ENCODE measurements around the gene CMTM1. TPM values are rescaled to one million over a fixed set of nuclear protein-coding genes. Genes with fewer than 3 reads are reported as not detected.

CMTM1 gene
- total RNA-seq, 2 experiments from 2014 or later, result 6.4 to 11.8 TPM

DNA sequence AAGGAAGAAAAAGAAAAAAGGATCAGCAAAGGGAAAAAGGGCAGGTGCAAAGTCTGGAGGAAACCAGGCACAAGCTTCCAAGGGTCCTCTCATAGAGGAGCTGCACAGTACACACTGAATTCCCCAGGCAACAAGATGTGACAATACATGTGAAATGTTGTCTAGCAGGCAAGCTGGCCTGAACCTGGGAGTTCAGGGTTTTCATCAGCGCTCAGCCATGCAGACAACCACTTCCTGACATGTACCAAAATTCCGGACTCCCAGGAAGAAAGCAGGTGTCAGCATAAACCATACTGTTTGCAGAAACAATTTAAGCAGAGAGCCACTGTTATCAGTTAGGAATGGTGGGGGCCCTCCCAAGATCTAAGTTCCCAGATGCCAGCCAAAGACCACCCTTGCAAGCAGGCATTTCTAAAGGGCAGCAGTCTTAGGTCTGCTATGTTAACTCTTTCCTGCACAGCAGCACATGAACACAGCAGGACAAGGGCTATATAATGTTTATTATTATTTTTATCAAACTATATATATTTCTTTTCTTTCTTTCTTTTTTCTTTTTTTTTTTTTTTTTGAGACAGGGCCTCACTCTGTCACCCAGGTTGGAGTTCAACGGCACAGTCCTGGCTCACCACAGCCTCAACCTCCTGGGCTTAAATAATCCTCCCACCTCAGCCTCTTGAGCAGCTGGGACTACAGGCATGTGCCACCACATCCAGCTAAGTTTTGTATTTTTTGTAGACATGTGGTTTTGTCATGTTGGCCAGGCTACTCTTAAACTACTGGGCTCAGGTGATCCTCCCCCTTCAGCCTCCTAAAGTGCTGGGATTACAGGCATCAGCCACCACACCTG is 26.4 kb upstream of the CMTM1 start:
- DNase-seq, result no peak
- intact Hi-C loops (cut with DNase I, micrococcal nuclease), result no loop called here
- Mint-ChIP-seq H3K9me3 (ENCODE audit: low read depth) (no peaks in the 10 kb centered on the region), H3K27ac (peak overlapping the region; percentile 27), H3K4me1 (peaks cover 19% of the 10 kb centered on the region), H3K36me3 (ENCODE audit: low read depth) (no peaks in the 10 kb centered on the region), H3K27me3 (no peaks in the 10 kb centered on the region), H3K4me3 (no peak overlapping the region)
- POLR2A ChIA-PET, result no interaction called here
- no peak for ATAC-seq
- CTCF ChIA-PET, result interaction anchor here (0.7 kb wide), 1 partner anchor 183 kb away, joined by 3 read pairs; no protein-coding TSS in a partner anchor

DNA sequence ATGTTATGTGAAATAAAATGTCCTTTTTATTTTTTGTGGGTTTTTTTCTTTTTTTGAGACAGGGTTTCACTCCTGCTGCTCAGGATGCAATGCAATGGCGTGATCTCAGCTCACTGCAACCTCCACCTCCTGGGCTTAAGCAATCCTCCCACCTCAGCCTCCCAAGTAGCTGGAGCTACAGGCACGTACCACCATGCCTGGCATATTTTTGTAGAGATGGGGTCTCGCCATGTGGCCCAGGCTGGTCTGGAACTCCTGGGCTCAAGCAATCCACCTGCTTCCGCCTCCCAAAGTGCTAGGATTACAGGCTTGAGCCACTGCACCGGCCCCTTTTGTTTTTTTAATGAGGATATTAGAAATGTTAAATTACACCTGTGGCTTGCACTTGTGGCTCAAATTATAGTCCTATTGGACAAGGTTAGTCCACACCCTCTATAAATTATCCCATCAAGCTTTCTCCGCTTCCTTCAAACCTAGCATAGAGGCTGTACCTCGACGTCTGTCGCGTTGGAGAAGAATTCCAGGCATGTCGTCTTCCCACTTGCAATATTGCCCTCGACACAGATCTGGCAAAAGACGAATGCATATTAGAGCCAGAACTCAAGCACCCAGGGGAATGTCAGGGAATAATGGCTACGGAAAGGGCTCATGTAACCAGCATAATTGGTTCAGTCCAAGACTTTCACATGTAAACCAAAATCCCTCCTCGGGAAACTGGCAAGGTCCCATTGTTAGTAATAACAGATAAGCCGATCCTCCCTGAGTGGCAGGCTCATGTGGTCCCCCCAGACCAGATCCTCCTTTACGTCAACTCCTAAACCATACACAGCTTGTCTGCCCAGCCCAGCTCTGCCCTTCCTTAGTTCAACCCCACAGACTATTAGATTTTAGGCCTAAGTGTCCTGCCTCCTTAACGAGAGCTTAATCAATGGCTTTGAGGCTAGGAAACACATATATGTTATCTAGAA is 24.6 kb upstream of the CMTM1 start:
- CTCF ChIA-PET, result interaction anchor here (1.1 to 1.2 kb wide), 2 partner anchors 10 to 21 kb away, joined by 3 to 5 read pairs; no protein-coding TSS in a partner anchor

DNA sequence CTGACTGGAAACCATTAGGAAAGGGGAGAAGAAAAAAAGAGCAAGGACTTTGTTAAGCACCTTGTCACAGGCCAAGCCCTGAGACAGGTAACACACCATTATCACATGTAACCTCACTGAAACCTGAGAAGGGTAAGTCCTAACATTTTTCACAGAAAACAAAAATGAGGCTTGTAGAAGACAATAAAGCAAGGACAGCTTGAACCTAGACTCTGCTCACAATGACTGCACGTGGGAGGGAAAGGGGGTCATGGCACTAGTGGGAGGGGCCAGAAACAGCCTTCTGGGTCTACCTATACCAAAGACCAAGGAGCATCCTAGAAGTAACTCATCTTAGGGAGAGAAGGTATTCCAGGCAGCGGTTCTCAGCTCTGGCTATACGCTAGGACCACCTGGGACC is 23.8 kb upstream of the CMTM1 start:
- no peak for DNase-seq
- H3K27ac Mint-ChIP-seq, result no peak overlapping the region

More for the DNA sequence above, 24.6 kb upstream of the CMTM1 start:
- no peaks in the 10 kb centered on the region for H3K9me3 Mint-ChIP-seq (ENCODE audit: low read depth)
- H3K27me3 Mint-ChIP-seq, result no peaks in the 10 kb centered on the region
- peaks cover 21% of the 10 kb centered on the region for H3K4me1 Mint-ChIP-seq
- no peak overlapping the region for H3K4me3 Mint-ChIP-seq
- DNase-seq (no peak), ATAC-seq (no peak)
- intact Hi-C loops (cut with DNase I, micrococcal nuclease), result no loop called here
- H3K27ac Mint-ChIP-seq, result no peak overlapping the region
- H3K36me3 Mint-ChIP-seq (ENCODE audit: low read depth), result no peaks in the 10 kb centered on the region
- POLR2A ChIA-PET, result no interaction called here

DNA sequence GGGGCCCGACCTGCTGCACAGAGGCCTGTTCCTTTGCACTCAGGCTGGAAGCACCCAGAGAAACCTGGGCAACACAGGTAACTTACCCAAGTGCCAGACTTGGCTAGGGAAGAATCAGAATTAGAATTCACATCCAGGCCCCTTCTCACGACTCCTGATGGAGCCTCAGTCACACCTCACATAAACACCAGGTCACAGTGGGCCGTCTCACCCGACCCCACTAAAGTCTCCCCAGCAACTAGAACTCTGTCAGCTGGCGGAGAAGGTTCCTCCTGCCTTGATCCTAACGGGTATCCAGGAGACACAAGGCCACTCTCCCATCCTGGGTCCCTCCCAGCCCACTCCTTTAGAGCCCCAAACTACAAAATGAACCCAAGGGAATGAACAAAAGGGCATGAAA is 22.7 kb upstream of the CMTM1 start:
- Mint-ChIP-seq H3K27ac (no peak overlapping the region), H3K4me3 (no peak overlapping the region), H3K36me3 (ENCODE audit: low read depth) (no peaks in the 10 kb centered on the region), H3K27me3 (no peaks in the 10 kb centered on the region), H3K9me3 (ENCODE audit: low read depth) (no peaks in the 10 kb centered on the region), H3K4me1 (peaks cover 32% of the 10 kb centered on the region)
- ATAC-seq (no peak), DNase-seq (no peak)
- intact Hi-C loops (cut with DNase I, micrococcal nuclease), result no loop called here
- CTCF ChIA-PET, result interaction anchor here (0.6 to 1.6 kb wide), 6 partner anchors 10 to 414 kb away, joined by 3 to 5 read pairs (median 4); no protein-coding TSS in a partner anchor
- POLR2A ChIA-PET, result no interaction called here

More for the DNA sequence above, 23.8 kb upstream of the CMTM1 start:
- Mint-ChIP-seq H3K36me3 (ENCODE audit: low read depth) (no peaks in the 10 kb centered on the region), H3K4me3 (no peak overlapping the region), H3K9me3 (ENCODE audit: low read depth) (no peaks in the 10 kb centered on the region), H3K27me3 (no peaks in the 10 kb centered on the region), H3K4me1 (peaks cover 21% of the 10 kb centered on the region)
- ChIA-PET CTCF (interaction anchor here (0.6 to 1.2 kb wide), 2 partner anchors 17 to 21 kb away, joined by 3 to 5 read pairs; no protein-coding TSS in a partner anchor), POLR2A (no interaction called here)
- intact Hi-C loops (cut with DNase I, micrococcal nuclease), result no loop called here
- ATAC-seq, result no peak

DNA sequence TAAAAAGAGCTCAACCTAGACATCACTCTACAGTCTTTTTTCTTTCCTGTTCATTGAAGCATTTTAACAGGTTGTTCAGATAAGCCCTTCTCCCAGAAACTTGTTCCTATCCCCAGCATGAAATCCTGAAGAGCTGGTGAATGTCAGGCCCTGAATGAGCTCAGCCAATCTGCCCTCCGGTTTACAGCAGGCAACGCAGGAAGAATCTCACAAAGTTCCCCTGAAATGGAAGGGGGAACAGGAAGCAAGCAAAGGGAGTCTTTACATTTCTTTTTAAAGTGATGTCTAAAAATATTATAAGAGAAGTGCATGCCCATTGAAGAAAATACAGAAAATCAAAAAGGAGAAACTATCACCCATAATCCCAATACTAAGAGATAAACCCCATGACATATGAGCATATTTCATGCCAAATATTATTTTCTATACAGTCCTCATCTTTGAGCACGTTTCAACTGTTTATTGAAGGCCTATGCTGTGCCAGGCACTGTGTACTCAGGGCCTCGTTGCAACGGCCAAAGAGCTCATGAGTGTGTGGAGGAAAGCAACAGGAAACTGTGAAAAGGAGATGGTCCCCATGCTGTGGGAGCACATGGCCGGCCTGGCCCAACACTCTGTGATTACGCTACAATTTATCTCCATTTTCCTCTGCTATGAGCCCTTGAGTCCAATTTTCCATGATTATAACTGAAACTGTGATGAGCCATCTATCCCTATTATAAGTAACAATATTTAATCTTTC is 22.1 kb upstream of the CMTM1 start:
- Mint-ChIP-seq H3K9me3 (ENCODE audit: low read depth) (no peaks in the 10 kb centered on the region), H3K4me3 (no peak overlapping the region), H3K4me1 (peaks cover 36% of the 10 kb centered on the region), H3K36me3 (ENCODE audit: low read depth) (no peaks in the 10 kb centered on the region), H3K27me3 (no peaks in the 10 kb centered on the region), H3K27ac (peak overlapping the region; percentile 5)
- ChIA-PET POLR2A (no interaction called here), CTCF (interaction anchor here (0.8 to 1.6 kb wide), 5 partner anchors 17 to 414 kb away, joined by 3 to 5 read pairs (median 4); no protein-coding TSS in a partner anchor)
- no peak for ATAC-seq
- intact Hi-C loops (cut with DNase I, micrococcal nuclease), result no loop called here
- DNase-seq, result no peak

DNA sequence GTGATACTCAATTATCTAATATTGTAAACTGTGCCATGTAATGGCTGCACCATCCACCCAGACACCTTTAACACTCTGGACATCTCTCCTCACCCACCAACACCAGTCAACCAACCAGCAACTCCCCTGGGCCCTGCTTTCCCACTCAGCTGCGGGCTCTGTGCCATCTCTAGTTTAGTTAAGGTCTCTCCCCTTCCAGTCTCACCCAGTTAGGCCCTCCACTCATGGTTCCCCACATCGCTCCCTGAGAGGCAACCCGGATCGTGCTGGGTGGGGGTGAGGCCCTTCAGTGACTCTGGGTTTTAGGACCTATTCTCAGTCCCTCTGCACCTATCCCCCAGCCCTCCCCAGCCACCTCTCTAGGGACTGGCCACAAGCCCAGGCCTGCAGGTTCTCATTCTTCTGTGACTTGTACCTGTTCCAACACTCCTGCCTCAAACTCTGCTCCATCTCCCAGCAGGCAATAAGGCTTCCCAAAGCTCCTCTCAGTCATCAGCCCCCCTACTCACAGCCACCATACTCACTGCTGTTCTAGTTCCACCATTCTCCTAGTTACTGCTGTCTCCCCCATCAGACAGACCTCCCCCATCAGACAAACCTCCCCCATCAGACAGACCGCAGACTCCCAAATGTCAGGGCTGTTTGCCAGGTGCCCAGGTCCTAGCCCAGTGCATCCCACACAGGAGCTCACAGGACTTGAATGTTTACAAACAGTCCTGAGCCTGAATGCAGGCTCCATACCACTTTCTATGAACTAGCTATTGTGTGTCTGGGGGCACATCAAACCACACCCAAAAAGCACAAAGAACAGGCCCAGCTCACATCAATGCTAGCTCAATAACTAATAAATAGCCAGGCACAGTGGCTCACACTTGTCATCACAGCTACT is 18.9 kb upstream of the CMTM1 start:
- DNase-seq, result no peak
- Mint-ChIP-seq H3K36me3 (ENCODE audit: low read depth) (peaks cover under 1% of the 10 kb centered on the region), H3K27ac (peak overlapping the region; percentile 85), H3K4me3 (no peak overlapping the region), H3K27me3 (no peaks in the 10 kb centered on the region), H3K4me1 (peaks cover 50% of the 10 kb centered on the region), H3K9me3 (ENCODE audit: low read depth) (no peaks in the 10 kb centered on the region)
- CTCF ChIA-PET, result interaction anchor here (0.5 to 7.2 kb wide), 9 partner anchors 9 to 320 kb away, joined by 3 to 59 read pairs (median 3); no protein-coding TSS in a partner anchor
- intact Hi-C loops (cut with DNase I, micrococcal nuclease), result no loop called here
- POLR2A ChIA-PET, result interaction anchor here (0.5 to 1.0 kb wide), 4 partner anchors 14 to 1723 kb away, joined by 3 to 4 read pairs (median 4); no protein-coding TSS in a partner anchor
- ATAC-seq, result no peak

DNA sequence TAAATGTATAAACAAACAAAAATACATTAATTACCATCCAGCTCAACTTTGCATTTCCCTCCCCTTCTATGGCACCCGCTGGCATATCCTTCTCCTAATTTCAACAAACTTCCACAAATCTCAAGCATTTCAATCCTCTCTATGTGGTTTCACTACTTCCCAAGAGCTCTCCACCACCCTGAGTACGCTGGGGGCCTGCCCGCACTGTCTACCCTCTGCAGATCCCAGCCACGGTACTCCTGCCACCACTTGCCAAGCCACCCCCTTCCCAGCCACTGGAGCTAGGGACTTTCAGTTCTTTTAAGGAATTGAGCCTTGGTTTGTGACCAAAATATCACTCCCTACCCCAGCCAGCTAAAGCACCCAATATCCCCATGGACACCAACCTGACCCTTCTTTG is 18.2 kb upstream of the CMTM1 start:
- no peaks in the 10 kb centered on the region for H3K27me3 Mint-ChIP-seq
- peak overlapping the region; percentile 85 for H3K27ac Mint-ChIP-seq
- peaks cover 52% of the 10 kb centered on the region for H3K4me1 Mint-ChIP-seq
- no peak for DNase-seq
- CTCF ChIA-PET, result interaction anchor here (0.5 to 7.2 kb wide), 11 partner anchors 9 to 325 kb away, joined by 3 to 59 read pairs (median 3); no protein-coding TSS in a partner anchor
- POLR2A ChIA-PET, result interaction anchor here (0.7 to 1.0 kb wide), 2 partner anchors 16 to 30 kb away, joined by 3 to 4 read pairs; no protein-coding TSS in a partner anchor
- intact Hi-C loops (cut with DNase I, micrococcal nuclease), result no loop called here
- no peak for ATAC-seq
- peaks cover 8% of the 10 kb centered on the region for H3K36me3 Mint-ChIP-seq (ENCODE audit: low read depth)
- H3K4me3 Mint-ChIP-seq, result no peak overlapping the region
- H3K9me3 Mint-ChIP-seq (ENCODE audit: low read depth), result no peaks in the 10 kb centered on the region

DNA sequence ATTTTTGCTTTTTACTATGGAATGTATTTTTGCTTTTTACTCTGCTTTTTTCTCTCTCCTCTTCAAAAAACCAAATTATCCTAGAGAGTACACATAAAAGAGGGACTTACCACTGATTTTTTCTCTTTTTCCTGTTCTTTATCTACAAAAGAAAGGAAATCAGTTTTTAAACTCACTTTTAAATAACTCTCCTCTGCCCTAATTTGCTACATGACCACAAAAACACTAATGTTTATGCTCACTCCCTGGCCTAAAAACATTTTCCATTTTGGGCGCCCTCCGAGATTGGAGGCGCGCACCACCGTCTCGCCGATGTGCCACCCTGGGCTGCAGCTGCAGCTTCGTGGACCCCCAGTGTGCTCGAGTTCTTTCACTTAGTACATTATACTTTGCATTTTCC is 17.4 kb upstream of the CMTM1 start:
- intact Hi-C loops (cut with DNase I, micrococcal nuclease), result no loop called here

DNA sequence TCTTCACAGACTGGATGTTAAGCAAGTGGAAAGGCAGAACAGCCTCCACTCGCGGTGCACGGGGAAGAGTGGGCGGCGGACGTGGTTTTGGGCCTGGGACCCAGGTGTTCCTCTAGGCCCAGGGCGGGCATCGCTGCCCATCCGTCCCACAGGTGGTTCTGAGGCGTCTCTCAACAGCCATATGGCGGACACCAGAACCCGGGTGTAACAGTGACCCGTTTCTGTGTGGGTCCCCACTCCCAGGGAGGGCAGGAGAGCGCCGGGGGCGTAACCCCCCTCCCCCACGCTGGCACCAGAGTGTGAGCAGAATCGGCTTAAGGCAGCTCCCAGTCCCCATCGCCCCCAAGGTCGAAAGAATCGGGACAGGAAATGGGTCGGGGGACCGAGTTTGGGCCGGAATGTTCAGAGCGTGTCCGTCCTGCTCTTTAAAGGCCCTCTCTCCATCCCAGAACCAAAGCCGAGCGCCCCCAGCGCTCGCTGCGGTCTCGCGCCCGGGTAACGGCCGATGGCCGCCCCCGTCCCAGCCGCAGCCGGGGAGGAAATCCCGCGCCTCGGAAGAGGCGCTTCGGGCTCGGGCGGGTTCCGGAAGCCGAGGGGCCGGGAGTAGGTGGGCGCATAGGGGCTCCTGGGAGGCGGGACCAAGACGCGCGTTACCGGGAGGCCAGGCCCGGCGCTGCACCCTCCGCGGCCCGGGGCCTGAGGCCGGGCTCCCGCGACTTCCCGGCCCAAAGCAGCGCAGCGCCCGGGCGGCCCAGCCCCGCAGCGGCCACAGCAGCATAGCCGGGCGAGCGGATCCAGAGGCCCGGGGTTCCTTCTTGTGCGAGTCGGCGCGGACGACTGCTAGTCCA is 16.7 kb upstream of the CMTM1 start, which contains the start of gene TK2:
TSS of gene TK2 (minus strand) at position 839 of the 848 bp plus-strand sequence. CDS start at position 778, 61 bp downstream.
- H3K4me1 Mint-ChIP-seq, result peaks cover 60% of the 10 kb centered on the region
- POLR2A ChIA-PET, result interaction anchor here (1.5 kb wide), 1 partner anchor 27 kb away, joined by 5 read pairs; no protein-coding TSS in a partner anchor
- peak; percentile 83 for DNase-seq
- H3K9me3 Mint-ChIP-seq (ENCODE audit: low read depth), result no peaks in the 10 kb centered on the region
- peak within 1 kb of the TSS; percentile 90 for H3K27ac Mint-ChIP-seq
- intact Hi-C loops (cut with DNase I, micrococcal nuclease), result loop anchor here in 1 of 2 experiments (5.0 kb wide), 1 partner anchor 203 kb away; the partner anchor contains the start of gene DYNC1LI2
- CTCF ChIA-PET, result interaction anchor here (0.6 to 7.2 kb wide), 5 partner anchors 11 to 143 kb away, joined by 3 to 59 read pairs (median 3); no protein-coding TSS in a partner anchor
- peak within 1 kb of the TSS; percentile 97 for H3K4me3 Mint-ChIP-seq
- peak; percentile 37 for ATAC-seq
- peaks cover 22% of the 10 kb centered on the region for H3K36me3 Mint-ChIP-seq (ENCODE audit: low read depth)
- H3K27me3 Mint-ChIP-seq, result no peaks in the 10 kb centered on the region

More for the DNA sequence above, 17.4 kb upstream of the CMTM1 start:
- POLR2A ChIA-PET, result interaction anchor here (1.5 kb wide), 1 partner anchor 27 kb away, joined by 5 read pairs; no protein-coding TSS in a partner anchor
- Mint-ChIP-seq H3K27me3 (no peaks in the 10 kb centered on the region), H3K4me3 (peak overlapping the region; percentile 70), H3K4me1 (peaks cover 60% of the 10 kb centered on the region), H3K9me3 (ENCODE audit: low read depth) (no peaks in the 10 kb centered on the region), H3K27ac (peak overlapping the region; percentile 85), H3K36me3 (ENCODE audit: low read depth) (peaks cover 16% of the 10 kb centered on the region)
- CTCF ChIA-PET, result interaction anchor here (0.6 to 7.2 kb wide), 7 partner anchors 10 to 324 kb away, joined by 3 to 59 read pairs (median 4); no protein-coding TSS in a partner anchor
- DNase-seq (no peak), ATAC-seq (no peak)

All from activated CD4-positive, alpha-beta T cell treated with anti-CD3 and anti-CD28 coated beads for 36 hours (primary cell).